GM18505 (cell line): ENCODE measurements around the gene C19orf73.
"Not testable (repeated sequence)": the region's sequence is repeated elsewhere in the genome, so short reads cannot be mapped to it uniquely, and the experiment has no call there.

Experiments
- ATAC-seq: cut with Tn5 transposase; IDR thresholded peaks from one replicate; pipeline ENCODE4 v1.9.1; 2021; ENCODE audit not compliant: unreplicated experiment
- POLR2A ChIP-seq: IDR thresholded peaks from 4 replicates; pipeline ENCODE4 v1.6.1; 2011; ENCODE audit warnings: borderline replicate concordance; ENCODE audit not compliant: insufficient read depth, insufficient read length; ENCODE audit errors: extremely low read depth

Gene C19orf73

GRCh38 chr19:49084206-49085019, 34.5 kb downstream of the C19orf73 start:
- TF ChIP-seq POLR2A: no peak
- no peak for ATAC-seq

GRCh38 chr19:49081273-49081672, 37.7 kb downstream of the C19orf73 start:
- no peak for ATAC-seq
- TF ChIP-seq POLR2A: no peak

GRCh38 chr19:49080392-49080791, 38.6 kb downstream of the C19orf73 start:
- no peak for ATAC-seq
- TF ChIP-seq POLR2A: no peak

GRCh38 chr19:49074869-49075268, 44.1 kb downstream of the C19orf73 start:
- ATAC-seq: not testable (repeated sequence)

GRCh38 chr19:49073514-49074378, 45.2 kb downstream of the C19orf73 start:
- no peak for ATAC-seq

GRCh38 chr19:49071860-49072547, 46.9 kb downstream of the C19orf73 start:
- ATAC-seq: no peak
- TF ChIP-seq POLR2A: no peak

More at GRCh38 chr19:49073514-49074378, 45.2 kb downstream of the C19orf73 start:
- no peak for TF ChIP-seq POLR2A

GRCh38 chr19:49070416-49070815, 48.5 kb downstream of the C19orf73 start:
- ATAC-seq: no peak
- TF ChIP-seq POLR2A: no peak

- no peak for TF ChIP-seq POLR2A
- no peak for ATAC-seq
Measured at GRCh38 chr19:49069026-49069425, 49.9 kb downstream of the C19orf73 start.
